Measurements from ENCODE around the gene SCAMP5.

Gene SCAMP5

GRCh38 chr15:74967670-74968069 lies 27.7 kb upstream of the SCAMP5 start:
- no peak for DNase-seq (ENCODE audit: low spot score)
- no peak for TF ChIP-seq CTCF (IDR thresholded peaks at IDR 0.05; ENCODE audit: extremely low read depth, insufficient read depth, missing control alignments)
- in situ Hi-C loops (cut with MboI; ENCODE audit: low pct_unique_long_range_greater_than_20kb, low sequenced_read_pairs, unreplicated experiment) = no loop called here

- no peak for DNase-seq (ENCODE audit: low spot score)
- in situ Hi-C loops (cut with MboI; ENCODE audit: low pct_unique_long_range_greater_than_20kb, low sequenced_read_pairs, unreplicated experiment) = no loop called here
- peak; percentile 7 for TF ChIP-seq CTCF (IDR thresholded peaks at IDR 0.05; ENCODE audit: extremely low read depth, insufficient read depth, missing control alignments)
Measured at GRCh38 chr15:74976159-74976558, 19.2 kb upstream of the SCAMP5 start.

DNA sequence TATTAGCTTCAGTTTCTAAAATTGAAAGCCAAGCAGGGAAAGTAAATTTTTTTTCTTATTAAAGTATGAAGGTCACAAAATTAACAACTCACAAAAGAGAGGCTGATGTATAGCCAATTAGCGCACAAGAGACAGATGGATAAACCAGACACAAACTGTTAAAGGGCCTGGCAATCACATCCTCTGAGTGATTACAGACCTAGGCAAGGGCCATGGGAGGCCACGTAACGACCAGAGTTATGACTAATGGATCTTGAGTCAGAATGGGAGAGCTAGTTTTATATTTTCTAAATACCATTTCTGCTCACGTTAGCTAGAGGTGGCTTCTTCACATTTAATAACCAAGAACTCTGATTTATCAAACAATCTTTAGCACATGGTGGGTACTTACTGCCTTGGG lies 17.8 kb upstream of the SCAMP5 start:
- no peak for DNase-seq (ENCODE audit: low spot score)
- TF ChIP-seq CTCF (IDR thresholded peaks at IDR 0.05; ENCODE audit: extremely low read depth, insufficient read depth, missing control alignments) = no peak
- in situ Hi-C loops (cut with MboI; ENCODE audit: low pct_unique_long_range_greater_than_20kb, low sequenced_read_pairs, unreplicated experiment) = no loop called here

DNA sequence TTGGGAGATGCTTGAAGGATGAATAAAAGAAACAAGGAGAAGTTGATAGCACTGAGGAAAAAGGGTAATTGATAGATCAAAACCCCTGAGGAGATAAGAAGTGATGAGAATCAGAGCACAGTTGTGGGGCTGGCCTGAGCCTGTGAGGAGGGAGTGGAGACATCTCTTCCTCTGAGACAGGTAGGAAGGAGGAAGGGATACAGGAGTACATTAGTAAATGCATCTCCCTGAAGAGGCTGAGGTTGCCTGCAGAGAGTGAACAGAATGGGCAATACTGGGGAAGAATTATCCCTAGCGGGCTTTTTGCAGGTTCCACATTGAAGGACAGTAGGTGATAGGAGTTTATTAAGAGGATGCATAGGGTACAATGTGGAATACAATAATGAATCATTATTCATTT lies 17.3 kb upstream of the SCAMP5 start:
- TF ChIP-seq CTCF (IDR thresholded peaks at IDR 0.05; ENCODE audit: extremely low read depth, insufficient read depth, missing control alignments) = no peak
- DNase-seq (ENCODE audit: low spot score) = no peak
- in situ Hi-C loops (cut with MboI; ENCODE audit: low pct_unique_long_range_greater_than_20kb, low sequenced_read_pairs, unreplicated experiment) = no loop called here

- in situ Hi-C loops (cut with MboI; ENCODE audit: low pct_unique_long_range_greater_than_20kb, low sequenced_read_pairs, unreplicated experiment) = no loop called here
- TF ChIP-seq CTCF (IDR thresholded peaks at IDR 0.05; ENCODE audit: extremely low read depth, insufficient read depth, missing control alignments) = no peak
- no peak for DNase-seq (ENCODE audit: low spot score)
Measured at GRCh38 chr15:74978503-74978902, 16.9 kb upstream of the SCAMP5 start.

- no peak for TF ChIP-seq CTCF (IDR thresholded peaks at IDR 0.05; ENCODE audit: extremely low read depth, insufficient read depth, missing control alignments)
- in situ Hi-C loops (cut with MboI; ENCODE audit: low pct_unique_long_range_greater_than_20kb, low sequenced_read_pairs, unreplicated experiment) = no loop called here
- DNase-seq (ENCODE audit: low spot score) = no peak
Measured at GRCh38 chr15:74982183-74982582, 13.2 kb upstream of the SCAMP5 start.

GRCh38 chr15:74983725-74984231 lies 11.6 kb upstream of the SCAMP5 start:
- no peak for TF ChIP-seq CTCF (IDR thresholded peaks at IDR 0.05; ENCODE audit: extremely low read depth, insufficient read depth, missing control alignments)
- peak; percentile 52 for DNase-seq (ENCODE audit: low spot score)
- in situ Hi-C loops (cut with MboI; ENCODE audit: low pct_unique_long_range_greater_than_20kb, low sequenced_read_pairs, unreplicated experiment) = no loop called here
